HG03469 (cell line): ENCODE data around the gene GPR39.

Experiments used
- ATAC-seq: cut with Tn5 transposase; IDR thresholded peaks from one replicate; pipeline ENCODE4 v1.9.1; 2021; ENCODE audit warnings: mild to moderate bottlenecking, moderate library complexity, moderate number of reproducible peaks; ENCODE audit not compliant: unreplicated experiment

Gene GPR39

GRCh38 chr2:132441051-132441450, 24.4 kb downstream of the GPR39 start:
- ATAC-seq, result no peak

- no peak for ATAC-seq
Observed at GRCh38 chr2:132442278-132442677, 25.7 kb downstream of the GPR39 start.

GRCh38 chr2:132443106-132443505, 26.5 kb downstream of the GPR39 start:
- no peak for ATAC-seq

DNA sequence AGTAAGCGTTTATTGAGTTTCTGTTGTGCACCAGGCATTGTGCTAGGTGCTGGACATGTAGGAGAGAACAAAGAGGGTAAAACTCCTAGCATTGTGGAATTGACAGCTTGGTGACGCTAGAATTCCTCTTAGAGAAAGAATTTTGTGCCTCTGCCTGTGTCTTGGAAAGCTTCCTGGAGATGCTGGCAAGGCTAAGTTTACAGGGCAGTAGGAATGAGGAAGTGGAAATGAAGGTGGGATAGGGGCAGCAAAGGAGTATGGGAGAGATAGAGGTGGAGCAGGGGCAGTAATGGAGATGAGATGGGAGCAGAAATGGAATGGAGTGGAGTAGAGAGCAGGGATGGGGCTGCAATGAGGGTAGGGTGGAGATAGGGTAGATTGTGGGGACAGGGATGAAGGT, 29.8 kb downstream of the GPR39 start:
- no peak for ATAC-seq

GRCh38 chr2:132448331-132448730, 31.7 kb downstream of the GPR39 start:
- no peak for ATAC-seq

GRCh38 chr2:132448771-132449170, 32.2 kb downstream of the GPR39 start:
- no peak for ATAC-seq

DNA sequence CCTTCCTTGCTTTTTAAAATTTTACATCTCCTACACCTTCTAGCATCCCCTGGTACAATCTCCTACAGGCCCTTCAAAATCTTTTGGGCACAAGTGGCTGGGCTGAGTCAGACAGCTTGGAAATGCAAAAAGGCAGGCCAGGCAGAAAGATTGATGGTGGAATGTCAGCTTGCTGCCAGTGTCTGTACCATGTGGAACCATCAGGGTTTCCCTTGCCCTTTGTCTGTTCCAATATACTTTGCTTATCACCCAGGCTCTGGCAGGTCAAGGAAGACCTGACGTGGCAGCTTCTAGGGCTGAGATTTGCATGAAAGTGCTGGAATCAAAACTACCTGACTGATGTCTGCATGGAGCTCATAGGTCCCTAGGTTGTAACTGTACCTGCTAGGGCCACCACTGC, 33.3 kb downstream of the GPR39 start:
- ATAC-seq, result no peak

GRCh38 chr2:132460781-132461180, 44.2 kb downstream of the GPR39 start:
- no peak for ATAC-seq

- ATAC-seq, result no peak
Observed at GRCh38 chr2:132462236-132462635, 45.6 kb downstream of the GPR39 start.

DNA sequence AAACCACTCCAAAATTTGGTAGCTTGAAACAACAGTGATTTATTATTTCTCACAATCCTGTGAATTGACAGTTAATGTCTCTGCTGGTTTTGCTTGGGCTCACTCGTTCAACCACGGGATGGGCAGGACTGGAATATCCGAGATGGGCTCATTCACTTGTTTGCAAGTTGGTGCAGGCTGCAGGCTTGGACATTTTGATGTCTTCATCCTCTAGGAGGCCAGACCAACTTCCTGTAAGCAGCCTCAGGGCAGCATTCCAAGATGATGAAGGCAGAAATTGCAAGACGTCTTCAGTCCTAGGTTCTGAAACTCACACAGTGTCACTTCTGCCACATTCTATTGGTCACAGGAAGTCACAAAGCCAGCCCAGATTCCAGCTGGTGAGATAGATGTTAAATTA, 47.1 kb downstream of the GPR39 start:
- ATAC-seq, result no peak

GRCh38 chr2:132465917-132466316, 49.3 kb downstream of the GPR39 start:
- ATAC-seq, result no peak

DNA sequence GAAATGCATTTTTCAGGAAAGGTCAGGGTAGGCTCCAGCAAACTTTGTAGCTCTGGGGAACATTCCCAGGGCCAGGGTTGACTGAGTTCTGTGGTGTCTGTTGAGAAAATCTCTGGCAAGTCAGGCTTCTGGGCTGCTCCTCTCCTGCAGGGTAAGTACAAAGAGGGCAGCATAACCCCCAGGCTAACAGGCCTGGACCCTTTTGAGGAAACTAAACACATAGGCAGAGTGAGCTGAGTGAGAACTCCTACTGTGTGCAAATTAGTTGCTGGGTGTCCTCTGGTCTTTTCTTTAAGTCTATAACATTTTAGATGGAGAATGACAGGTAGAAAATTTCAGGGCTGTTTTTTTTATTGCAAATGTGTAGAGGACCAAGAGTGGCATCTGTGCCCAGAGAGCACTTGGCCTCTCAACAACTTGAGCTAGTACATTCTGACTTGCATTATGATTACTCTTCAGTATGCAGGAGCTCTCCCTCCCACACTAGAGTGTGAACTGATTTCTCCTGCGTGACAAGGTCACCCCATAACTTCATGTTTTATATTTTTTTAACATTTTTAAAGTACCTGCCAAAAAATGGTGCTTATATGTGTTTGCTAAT, 49.9 kb downstream of the GPR39 start:
- no peak for ATAC-seq

DNA sequence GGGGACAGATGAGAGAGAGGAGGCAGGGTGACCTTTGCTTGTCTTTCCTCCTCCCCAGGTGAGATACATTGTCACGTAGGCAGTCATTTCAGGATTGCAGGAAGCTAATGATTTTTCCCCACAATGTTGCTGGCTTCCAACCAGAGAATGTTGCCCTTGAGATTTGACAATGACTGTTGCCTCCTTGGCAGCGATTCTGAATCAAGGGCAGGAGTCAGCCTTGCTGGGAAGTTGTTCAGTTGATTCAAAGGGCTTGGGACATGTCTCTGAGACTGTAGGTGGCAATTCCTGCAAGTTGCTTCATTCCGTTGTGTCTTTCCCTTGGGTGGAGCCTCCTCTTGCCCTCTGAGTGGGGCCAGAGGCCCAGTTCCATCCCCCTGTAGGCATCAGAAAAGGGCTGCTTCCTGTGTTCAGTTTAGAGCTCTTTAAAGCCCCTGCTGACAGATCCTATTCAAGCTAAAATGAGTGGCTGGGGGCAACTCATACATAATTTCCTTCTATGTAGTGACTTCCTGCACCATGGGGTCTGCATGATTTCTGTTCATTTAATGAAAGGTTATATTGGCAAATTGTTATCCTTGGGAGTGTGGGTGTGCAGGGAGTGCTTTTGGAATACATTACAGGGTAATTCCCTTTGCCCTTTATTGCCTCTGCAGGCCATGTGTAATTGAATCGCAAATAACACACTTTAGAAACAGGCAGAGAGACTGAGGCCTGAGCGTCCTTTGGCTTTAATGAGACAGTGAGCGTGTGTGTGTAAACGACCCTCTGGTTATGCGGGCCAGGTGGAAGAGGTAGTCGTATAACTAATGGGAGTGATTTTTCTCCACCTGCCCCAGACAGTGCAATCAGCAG, 52.4 kb downstream of the GPR39 start:
- ATAC-seq, result no peak

- no peak for ATAC-seq
Observed at GRCh38 chr2:132470746-132471145, 54.1 kb downstream of the GPR39 start.

DNA sequence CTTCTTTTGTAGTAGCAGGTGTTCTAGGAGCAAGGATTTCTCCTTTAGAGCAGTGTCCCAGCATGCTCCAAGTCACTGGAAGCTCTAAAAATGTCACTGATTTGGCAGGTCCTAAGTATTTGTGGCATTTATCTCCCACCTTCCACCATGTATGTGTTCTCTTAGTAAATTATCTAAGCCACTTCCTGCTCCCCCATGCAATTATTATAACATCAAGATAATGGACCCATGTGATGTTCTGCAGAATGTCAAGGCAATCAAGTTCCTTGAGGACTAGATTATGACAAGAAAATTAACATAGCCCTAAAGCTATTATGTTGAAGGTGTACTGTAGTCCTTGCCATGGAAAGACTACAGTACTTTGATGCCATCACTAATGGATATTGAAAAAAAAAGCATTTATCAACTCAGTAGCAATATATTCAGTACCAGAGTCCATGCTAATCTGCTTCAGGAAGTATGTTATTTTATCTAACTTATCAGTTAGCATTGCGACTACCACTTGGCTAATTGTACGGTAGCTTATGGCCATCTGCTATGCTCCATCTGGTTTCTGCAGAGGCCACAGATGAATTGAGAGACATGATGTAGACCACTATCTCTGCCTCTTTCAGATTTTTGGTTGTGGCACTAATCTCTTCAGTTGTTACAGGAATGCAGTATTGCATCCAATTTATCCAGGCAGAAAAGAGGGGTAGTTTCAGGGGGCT, 56.7 kb downstream of the GPR39 start:
- no peak for ATAC-seq

DNA sequence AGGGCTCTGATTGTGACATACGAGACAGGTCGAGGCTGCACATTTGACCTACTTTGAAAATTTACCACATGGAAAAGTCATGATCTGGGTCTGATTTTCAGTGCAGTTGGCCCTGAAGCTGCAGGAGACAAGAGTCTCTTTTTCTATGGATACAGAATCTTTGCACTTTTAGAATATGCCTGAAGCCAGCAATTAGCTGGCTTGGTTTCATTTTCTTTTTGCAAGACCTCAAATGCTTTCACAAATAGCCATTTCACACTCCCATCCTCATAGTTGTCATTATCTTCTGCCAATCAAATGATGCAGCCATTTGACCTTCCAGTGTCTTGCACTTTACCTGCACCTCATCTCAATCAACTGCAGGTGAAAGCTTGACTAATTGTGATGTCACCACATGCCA, 59.0 kb downstream of the GPR39 start:
- ATAC-seq, result no peak

GRCh38 chr2:132477436-132477835, 60.8 kb downstream of the GPR39 start:
- no peak for ATAC-seq

DNA sequence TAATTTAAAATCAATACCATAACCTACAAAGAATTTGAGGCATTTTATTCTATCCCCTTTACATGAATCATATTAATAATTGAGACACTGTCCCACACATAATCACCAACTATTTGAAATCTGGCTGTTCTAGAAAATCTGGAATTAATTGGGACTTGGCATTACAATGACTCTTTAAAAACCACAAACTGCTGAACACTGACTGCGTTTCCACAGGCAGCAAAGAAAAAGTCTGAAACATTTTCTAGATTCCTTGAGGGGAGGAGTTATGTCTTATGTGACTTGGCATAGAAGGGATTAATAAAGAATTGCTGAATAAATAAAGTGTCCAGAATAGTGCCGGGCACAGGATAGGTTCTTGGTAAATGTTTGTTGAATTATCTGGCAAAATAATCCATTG, 61.4 kb downstream of the GPR39 start:
- no peak for ATAC-seq

DNA sequence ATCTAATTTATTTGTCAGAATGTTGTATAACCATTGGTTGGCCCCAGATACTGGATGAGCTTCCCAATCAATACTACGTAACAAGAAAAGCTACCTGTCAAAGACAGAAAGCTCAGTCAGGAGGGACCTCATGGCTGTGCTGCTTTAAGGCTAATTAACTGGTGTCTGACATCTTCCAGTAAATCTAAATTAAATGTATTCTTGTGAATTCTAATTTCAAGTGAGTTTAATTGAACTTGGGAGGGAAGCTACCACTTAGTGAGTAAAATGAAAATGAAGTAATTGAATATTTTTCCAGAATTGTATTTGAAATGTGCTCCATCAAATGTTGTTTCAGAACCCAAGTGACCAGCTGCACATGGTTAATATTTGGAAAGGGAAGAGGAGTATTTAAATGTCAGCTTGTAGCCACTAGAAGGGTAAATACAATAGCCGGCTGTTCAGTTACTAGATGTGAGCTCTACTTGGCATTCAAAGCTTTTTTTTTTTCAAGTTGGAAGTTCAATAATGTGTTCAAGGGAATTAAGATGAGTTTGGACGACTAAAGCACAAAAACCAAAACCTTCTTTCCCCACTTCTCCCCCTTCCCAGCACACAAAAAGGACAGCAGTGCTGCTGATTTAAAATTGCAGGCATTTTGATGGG, 62.0 kb downstream of the GPR39 start:
- ATAC-seq, result no peak

DNA sequence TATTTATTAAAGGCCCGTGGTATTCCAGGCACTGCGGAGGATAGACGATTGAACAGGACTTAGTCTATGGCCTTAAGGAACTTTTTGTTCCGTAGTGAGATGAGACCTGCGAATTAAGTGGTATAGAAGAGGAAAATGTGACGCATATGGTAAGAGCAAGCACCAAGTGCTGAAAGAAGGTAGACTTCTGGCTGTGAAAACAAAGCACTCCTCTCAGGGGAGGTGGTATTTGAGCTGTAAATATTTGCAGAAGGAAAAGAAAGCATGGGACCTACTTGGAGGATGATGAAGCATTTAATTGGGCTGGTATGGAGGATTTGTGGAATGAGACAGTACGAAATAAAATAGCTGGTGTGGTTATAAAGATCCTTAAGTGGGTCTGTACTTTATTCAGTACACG, 62.5 kb downstream of the GPR39 start:
- ATAC-seq, result no peak

DNA sequence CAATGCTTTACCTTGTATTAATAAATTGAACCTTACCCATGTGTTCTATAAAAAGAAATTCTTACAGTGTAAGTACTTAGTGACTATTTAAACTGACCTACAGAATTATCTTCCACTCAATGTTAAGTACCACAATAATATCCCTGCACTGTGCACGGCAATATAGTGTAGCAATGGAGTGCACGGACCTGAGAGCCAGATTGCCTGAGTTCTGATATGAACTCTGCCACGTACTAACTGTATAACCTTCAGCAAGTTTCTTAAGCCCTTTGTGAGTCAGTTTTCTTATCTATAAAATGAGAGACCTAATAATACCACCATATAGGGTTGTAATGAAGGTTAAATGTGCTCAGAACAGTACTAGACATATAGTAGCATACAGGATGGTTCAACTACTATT, 66.2 kb downstream of the GPR39 start:
- no peak for ATAC-seq
